Mammary epithelial cell (primary cell): Measurements from ENCODE around the gene CSTF3.

ENCODE experiments used
- CTCF ChIP-seq, 2 donors: IDR thresholded peaks in 1 of 2; conservative IDR thresholded peaks in 1 of 2; 2 replicates each; pipeline ENCODE4 v1.5.1; 2011 to 2012; ENCODE audit warnings: inconsistent platforms in 2 of 2, low read length in 2 of 2, mild to moderate bottlenecking in 2 of 2, control low read depth in 1 of 2, low read depth in 1 of 2; ENCODE audit not compliant: insufficient read depth in 1 of 2; ENCODE audit errors: extremely low read depth in 1 of 2
- EZH2 ChIP-seq: IDR thresholded peaks from 2 replicates; pipeline ENCODE4 v1.6.1; 2012; ENCODE audit warnings: low read length, inconsistent platforms, borderline replicate concordance

DNA sequence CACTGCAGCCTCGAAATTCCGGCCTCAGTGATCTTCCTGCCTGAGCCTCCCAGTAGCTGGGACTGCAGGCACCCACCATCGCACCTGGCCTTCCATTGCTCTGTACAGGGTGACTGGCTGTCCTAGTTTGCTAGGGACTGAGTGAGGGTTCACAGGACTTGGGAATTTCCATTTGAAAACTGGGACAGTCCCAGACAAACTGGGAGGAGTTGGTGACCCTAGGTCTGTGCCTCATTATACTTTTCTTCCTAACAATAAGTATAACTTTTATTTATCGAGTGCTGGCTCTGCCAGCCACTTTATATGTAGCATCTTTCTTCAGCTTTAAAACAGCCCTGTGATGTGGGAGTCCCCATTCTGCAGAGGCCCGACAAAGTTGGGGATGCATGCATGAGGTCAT lies 96.4 kb downstream of the CSTF3 start:
- TF ChIP-seq EZH2, result no peak
- TF ChIP-seq CTCF (conservative IDR thresholded peaks at IDR 0.05 in 1 of 2, IDR thresholded peaks at IDR 0.05 in 1 of 2; ENCODE audit: extremely low read depth in 1 of 2, insufficient read depth in 1 of 2, low read depth in 1 of 2, low read length in 2 of 2), result no peak
